Stimulated activated CD8-positive, alpha-beta memory T cell treated with anti-CD3 and anti-CD28 coated beads, Interleukin-2, amount 100 ng/mL, for 1 hour (primary cell): ENCODE data around the gene MAP3K5.
"Not testable (repeated sequence)": the region's sequence is repeated elsewhere in the genome, so short reads cannot be mapped to it uniquely, and the experiment has no call there.

Experiments used
- DNase-seq, 2 donors: peaks; one replicate each; pipeline ENCODE4 v3.0.0-alpha.2; 2020; ENCODE audit warnings: low read depth in 2 of 2

Gene MAP3K5

DNA sequence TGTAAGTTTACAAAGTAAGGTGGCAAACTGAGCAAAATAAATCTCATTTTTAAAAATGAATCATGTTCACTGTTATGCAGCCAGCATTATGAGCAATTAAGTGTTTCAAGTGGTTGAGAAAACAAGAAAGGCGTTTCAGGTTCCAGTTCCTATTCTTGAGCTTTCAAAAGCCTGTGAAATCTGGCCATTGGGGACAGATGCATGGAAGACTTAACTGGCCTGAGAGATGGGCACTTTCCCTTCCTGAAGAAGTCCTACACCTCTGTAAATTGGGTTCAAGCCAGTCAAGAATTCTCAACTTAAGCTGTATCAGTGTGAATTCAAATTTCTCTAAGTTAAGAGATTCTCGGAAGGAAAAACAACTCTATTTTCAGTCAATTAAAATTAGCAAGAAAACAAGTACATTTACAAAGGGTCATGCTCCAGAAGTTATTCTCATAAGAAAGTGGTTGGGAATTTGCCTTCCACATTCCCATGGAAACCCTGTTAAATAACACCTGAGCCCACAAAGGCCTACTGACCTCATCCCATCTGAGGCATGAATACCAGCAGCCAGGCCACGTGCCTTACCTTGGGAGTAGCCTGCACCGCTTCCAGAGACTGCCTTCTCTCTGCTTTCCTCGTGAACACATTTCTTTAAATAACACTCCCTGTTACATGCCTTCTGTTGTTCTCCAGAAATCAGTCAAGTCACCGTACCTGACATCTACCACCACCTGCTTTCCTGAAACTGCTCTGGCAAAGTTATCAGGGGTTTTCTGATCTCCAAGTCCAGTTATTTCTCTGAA lies 19.4 kb downstream of the MAP3K5 start:
- DNase-seq: no peak

DNA sequence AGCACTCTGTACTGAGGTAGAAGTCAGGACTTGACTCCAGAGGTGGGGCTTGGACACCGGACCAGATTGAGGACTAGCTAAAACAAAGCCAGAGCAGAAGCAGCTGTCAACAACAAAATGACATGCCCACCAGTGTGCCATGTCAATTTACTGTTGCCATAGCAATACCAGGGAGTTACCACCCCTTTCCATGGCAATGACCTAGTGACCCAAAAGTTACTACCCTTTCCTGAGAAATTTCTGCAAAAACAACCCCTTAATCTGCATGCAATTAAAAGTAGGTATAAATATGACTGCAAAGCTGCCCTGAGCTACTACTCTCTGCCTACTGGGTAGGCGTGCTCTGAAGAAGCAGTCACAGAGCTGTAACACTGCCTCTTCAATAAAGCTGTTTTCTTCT lies 21.0 kb downstream of the MAP3K5 start:
- no peak for DNase-seq

DNA sequence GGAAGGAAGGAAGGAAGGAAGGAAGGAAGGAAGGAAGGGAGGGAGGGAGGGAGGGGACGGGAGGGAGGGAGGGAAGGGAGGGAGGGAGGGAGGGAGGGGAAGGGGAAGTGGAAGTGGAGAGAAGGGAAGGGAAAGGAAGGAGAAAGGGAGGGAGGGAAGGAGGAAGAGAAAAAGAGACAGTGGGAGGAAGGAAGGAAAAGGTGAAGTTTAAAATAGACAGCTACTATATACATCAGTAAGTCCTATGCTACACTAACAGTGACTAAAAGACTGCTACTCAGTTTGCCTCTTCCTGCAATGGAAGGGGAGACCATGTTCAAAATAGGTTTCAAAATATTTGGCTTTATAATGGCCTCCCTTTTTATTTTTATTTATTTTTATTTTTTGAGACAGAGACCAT lies 22.5 kb downstream of the MAP3K5 start:
- DNase-seq: no peak

DNA sequence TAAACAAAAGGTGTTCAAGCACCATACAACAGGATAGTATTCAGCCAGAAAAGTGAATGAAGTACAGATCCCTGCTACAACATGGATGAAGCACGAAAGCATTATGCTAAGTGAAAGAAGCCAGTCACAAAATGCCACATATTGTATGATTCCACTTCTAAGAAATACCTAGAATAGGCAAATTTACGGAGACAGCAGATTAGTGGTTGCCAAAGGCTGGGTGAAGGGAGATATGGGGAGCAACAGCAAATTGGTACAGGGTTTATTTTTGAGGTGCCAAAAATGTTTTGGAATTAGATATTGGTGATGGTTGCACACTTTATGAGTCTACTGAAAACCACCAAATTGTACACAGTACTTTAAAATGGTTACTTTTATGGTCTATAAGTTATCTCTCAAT lies 23.2 kb downstream of the MAP3K5 start:
- no peak for DNase-seq

DNA sequence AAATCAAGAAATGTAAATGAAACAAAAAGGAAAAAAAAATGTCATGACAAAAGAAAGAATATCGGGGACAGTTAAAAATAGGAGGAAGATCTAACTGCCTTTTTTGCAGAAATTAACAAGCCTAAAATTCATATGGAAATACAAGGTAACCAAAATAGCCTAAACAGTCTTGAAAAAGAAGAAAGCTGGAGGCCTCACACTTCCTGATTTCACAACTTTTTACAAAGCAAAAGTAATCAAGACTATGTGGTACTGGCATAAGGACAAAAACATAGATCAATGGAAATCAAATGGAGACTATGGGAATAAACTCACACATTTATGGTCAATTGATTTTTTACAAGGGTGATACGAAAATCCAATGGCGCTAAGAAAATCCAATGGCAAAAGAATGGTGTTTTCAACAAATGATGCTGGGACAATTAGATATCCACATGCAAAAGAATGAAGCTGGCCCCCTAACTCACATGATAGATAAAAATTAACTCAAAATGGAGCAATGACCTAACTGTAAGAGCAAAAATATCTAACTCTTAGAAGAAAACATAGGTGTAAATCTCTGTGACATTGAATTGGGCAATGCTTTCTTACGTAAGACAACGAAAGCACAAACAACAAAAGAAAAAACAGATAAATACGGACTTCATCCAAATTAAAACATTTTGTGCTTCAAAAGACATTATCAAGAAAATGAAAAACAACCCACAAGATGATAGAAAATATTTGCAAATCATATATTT lies 24.5 kb downstream of the MAP3K5 start:
- DNase-seq: no peak

DNA sequence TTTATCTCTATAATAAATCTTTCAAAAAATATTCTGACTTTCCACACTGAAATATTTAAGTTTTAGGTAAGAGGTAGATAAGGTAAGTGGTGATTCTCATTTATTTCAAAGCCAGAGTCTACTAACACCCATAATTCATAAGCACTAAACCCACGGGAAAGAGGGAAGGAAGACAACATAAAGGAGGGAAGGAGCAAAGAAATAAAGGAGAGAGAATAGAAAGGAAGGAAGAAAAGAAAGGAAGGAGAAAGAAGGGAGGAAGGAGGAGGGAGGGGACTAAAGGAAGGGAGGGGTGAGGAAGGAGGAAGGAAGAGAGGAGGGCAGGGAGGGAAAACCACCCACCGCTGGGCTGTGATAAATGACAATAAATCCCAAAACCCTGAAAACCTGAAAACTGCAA lies 25.2 kb downstream of the MAP3K5 start:
- no peak for DNase-seq

DNA sequence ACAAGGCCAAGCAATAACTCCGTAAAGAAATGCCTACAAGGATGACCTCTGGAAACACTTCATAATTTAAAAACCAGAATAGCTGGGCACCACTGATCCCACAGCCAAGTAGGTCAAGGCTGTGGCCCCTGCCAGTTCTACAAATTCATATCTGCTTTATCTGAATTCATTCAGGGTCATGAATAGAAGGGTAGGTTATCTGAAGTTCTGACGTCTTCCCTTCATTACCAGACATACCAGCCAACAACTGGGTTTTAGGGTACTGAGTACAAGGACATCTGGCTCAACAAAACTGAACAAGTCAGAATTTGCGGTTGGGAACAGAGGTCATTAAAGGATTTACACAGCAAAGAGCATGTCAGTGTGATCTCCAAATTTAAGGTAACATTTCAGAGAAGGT lies 26.0 kb downstream of the MAP3K5 start:
- DNase-seq: no peak

DNA sequence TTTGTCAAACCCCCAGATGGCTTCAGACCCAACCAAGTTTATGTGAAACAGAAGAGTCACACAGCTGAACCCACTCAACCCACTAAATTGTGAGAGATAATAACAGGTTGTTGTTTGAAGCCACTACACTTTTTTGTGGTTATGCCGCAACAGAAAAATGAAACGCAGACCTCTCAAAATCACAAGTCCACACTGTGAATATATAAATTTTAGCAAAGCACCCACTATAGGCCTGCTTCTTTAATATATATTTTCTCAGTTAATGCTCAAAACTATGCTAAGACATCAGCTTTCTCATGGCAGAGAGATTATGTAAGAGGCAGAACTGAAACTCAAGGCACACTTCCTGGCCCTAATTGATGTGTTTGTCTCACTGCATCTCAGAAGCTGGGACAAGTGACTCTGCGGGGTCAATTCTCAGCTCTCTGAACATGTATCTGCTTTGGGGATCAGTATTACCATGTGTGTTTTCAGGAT lies 27.7 kb downstream of the MAP3K5 start:
- DNase-seq: no peak

DNA sequence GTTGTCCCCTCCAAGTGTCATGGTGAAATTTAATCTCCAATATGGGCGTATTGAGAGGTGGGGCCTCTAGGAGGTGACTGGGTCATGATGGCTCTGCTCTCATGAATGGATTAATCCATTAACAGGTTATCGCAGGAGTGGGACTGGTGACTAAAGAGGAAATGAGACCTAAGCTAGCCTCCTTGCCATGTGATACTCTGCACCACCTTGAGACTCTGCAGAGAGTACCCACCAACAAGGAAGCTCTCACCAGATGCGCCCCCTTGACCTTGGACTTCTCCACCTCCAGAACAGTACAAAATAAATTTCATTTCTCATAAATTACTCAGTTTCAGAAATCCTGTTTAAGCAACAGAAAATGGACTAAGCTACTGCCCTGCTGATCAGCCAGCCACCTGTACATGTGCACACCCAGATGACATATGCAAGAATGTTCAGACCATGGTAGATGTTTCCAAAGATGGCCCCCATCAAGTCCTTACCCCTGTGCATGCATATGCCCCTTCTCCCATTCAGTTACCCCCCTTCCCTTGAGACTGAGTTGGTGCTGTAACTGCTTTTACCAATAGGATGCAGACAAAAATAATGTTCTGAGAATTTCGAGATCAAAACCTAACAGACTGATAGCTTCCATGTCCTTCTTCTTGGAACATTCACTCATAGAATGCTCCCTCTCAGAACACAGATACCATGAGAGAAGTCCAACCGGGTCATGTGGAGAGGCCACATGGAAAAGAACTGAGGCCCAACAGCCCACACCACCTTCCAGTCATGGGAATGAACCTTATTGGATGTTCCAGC lies 28.4 kb downstream of the MAP3K5 start:
- DNase-seq: no peak

DNA sequence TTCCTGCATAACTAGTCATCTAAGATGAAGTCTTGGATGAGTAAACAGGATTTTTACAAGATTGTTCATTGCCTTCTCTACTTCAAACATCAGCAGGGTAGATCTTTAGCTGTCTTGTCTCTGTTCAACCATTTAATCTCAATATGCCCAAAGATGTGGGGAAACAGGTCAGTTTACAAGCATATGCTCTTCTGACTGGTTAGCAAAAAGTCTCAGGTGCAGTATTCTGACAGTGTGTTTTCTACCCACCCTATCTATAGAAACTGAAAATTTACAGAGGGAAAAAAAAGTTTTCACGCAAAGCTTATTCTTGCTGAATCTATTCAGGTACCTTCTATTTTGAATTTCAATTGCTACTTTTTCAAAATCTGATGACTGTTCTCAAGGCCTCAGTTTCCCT lies 29.0 kb downstream of the MAP3K5 start:
- DNase-seq: no peak

DNA sequence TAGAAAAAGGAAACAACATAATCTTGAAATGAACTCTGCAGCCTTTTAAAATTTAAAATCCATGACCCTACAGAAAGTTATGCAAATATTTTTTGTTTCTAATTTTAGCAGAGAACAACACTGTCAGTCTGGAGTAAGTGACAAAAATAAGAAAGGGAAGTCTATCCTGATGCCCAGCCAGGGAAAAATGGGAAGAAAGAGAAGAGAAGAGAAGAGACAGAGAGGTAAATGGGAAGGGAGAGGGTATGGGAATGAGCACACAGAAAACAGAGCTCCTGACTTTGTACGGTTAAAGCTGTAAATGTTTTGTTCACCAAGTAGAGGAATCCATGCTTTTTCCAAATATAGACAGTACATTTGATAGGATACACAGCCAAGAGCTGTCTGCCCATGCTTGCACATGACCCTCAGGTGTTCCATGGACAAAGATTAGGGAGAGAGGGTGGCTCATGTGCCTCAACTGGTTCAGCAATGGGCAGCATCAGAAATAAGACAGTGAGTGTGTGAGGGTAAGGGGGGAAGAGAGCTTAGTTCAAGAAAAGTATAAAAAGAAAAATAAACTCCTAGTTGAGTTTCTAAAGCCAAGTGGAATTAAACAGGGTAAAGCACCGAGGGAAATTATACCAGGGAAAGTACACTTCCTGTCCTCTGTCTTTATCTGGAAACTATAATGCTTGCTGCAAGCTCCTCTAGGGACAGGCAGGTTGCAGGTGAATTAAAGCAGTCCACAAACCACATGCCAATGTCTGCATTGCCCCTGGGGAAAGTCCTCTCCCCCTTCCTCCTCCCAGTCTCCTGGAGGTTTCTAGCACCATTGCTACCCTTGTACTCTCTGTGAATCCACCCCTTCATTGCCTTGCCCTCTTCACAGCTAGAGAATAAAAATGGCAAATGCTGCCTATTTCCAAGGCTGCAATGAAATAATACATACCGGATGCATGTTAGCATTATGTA lies 30.0 kb downstream of the MAP3K5 start:
- DNase-seq: no peak

DNA sequence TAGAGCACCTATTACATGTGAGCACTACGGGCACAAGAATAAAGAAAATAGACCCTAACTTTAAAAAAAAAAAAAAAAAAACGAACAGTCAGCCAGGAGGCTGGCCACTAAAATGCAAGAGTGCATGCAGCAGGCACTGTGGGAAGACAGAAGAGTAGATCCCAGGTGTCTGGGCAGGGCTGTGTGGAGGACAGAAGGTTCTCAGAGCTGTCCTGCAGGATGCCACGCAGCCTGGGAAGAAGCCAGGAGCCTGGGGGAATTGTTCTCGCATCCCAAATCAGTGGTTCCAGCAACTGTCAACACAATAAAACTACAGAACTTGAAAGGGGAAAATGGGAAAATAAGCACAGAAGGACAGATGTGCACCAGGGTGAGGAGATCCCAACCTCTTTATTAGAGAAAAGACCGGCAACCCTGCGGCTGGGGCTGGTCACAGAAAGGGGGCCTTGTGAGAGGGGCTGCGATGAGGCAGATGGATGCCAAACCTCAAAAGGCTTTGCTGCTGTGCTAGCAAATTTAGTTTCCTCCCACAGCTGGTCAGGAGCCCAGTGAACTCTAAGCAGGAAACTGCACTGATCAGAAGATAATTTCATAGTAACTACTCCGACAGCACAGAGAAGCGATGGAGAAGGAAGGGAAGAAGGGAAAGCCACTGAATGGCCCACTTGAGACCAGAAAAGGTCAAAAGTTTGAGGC lies 30.9 kb downstream of the MAP3K5 start:
- DNase-seq: no peak

DNA sequence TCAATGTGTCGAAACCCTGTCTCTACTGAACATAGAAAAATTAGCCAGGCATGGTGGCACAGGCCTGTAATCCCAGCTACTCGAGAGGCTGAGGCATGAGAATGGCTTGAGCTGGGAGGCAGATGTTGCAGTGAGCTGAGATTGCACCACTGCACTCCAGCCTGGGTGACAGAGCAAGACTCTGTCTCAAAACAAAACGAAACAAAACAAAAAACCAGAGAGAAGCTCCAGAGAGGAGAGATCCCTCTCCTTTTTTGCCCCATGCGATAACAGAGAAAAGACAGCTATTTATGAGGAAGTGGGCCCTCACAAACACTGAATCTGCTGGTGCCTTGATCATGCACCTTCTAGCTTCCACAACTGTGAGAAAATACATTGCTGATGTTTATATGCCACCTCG lies 31.5 kb downstream of the MAP3K5 start:
- not testable (repeated sequence) for DNase-seq

DNA sequence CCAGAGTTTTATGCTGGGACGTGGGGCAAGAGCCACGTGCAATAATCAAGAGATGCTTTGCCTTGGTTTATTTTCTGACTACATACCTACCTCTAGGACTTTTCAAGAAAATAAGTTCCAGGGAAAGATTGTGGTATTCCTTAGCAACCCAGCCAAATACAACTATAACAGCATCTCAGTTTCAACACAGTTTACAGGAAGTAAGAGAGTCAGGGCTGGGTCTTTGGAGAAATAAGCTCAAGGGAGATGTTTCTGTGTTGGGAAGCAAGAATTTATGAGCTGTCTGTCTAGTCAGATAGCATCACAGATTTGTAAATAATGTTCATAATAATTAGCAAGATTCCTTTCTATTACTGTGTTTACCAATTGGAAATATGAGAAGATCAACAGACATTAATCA lies 35.1 kb downstream of the MAP3K5 start:
- DNase-seq: no peak

DNA sequence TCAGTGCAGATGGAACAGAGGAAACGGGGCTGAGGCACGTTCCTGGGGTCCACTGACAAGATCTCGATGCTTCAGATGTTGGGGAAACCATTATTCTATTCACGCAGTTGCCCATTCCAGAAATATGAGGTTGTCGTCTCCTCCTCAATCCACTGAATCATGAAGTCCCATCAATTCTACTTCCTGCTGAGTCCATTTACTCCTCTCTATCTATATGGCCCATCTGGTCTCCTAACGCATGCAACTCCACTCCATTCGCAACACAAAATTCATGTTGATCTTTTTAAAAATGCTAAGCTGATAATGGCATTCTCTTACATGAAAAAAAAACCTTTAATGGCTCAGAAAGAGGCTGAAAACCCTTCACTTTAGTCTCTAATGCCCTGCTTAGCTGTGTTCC lies 37.5 kb downstream of the MAP3K5 start:
- DNase-seq: no peak

DNA sequence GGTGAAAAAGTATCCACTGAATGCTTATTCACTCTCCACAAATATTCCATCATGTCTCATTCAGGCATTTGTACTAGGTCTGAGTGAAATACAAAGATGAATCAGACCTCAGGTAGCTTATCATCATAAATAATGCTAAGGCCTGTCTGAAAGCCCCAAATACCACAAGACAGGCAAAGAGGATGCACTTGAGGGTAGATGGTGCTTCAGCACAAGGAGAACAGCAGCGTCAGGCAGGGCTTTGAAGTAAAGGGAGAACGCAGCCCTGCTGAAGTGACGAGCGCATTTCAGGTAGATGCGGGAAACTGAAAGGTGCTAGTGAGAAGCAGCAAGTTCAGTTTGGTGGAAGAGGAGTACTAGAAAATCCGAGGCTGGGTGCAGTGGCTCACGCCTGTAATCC lies 38.7 kb downstream of the MAP3K5 start:
- peak in 1 of 2 donors; percentile 21 for DNase-seq

DNA sequence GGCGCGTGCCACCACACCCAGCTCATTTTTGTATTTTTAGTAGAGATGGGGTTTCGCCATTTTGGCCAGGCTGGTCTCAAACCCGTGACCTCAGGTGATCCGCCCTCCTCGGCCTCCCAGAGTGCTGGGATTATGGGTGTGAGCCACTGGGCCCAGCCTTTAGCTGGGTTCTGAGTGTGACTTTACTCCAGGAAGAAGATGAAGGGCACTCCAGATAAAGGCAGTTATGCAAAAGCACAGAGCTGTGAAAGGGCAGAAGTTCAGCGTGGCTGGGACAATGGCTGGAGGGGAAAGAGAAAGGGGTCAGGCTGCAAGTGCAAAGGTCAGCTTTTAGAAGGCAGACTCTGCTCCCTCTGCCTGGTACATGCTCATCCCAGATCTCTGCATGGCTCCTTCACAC lies 39.7 kb downstream of the MAP3K5 start:
- no peak for DNase-seq

DNA sequence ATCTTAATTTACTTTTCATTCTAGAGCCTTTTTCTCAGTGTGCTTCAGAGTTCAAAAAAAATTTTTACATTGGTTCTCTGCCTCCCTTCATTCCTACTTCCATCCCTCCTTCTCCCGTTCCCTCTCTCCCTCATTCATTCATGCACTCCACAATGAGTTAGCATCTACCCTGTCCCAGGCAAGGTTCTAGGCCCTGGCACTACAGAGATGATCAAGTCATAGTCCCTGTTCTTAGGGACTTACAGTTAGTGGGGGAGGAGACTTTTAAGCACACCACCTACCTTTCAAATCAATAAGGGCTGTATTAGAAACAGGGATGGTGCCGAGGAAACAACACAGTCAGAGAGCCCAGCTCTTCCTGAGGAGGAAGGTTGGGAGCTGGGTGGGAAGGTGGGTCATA lies 40.3 kb downstream of the MAP3K5 start:
- DNase-seq: no peak

DNA sequence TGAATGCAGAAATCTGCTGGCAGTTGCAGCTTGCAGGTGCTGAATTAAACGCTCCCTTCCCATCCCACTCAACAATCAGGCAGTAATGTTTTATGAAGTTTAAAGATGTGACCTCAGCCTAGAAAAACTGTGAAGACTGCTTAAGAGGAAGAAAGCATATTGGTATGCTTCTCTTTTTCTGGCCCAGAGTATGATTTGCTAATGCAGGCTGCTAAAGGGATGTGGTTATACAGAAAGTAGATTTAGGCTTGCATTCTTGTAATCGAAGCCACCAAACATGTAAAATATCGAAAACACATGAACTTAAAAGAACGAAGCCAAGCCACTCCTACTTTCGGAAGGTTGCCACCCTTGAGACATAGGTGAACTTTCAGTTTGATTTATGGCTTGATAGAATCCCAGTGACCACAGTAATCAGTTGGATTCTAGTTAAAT lies 40.7 kb downstream of the MAP3K5 start:
- no peak for DNase-seq

DNA sequence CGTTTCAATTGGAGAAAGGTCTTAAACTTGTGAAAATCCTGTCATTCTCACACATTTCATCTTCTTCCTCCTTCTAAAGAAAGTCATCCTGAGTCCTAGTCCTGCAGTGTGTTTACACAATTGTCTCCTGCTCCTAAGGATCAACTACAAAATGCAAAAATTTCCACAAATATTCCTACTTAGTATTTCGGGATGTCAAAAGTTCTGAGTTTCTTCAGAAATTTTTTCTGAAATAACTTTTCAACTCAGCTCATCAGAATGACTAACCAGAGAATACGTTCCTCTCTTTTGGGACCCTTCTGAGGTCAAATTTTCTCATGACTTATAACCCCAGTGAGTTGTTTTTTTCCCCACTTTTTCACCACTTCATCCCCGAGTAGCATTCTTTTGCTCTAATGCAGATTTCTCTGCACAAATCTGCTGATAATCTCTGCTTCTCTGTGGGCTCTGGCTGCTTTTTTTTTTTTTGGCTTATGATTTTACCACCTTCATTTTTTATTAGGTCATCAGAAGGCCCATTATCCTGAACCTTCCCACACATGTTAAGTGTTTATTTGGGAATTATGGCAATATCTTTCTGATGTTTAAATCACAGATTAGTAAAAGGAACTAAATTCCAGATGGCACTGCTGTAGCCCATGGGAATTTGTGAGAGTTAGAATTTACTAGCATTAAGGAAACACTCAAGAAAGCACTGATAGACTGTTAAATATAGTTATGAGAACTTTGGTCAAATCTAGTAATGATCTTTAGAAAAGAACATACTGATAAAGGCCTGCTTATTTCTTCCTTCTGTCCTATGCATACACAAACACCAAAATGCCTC lies 41.4 kb downstream of the MAP3K5 start:
- DNase-seq: no peak
